SK-N-SH (cell line): ENCODE measurements around the gene NELFE.

Experiments
- CTCF ChIP-seq: fragments of 200-600 bp; sonication (generic); IDR thresholded peaks from 2 replicates; pipeline ENCODE4 v1.6.1; 2017; ENCODE audit warnings: antibody characterized with exemption, mild to moderate bottlenecking, moderate library complexity
- EZH2phosphoT487 ChIP-seq: fragments of 200-600 bp; sonication (generic); IDR thresholded peaks from 2 replicates; pipeline ENCODE4 v1.6.1; 2017; ENCODE audit warnings: low read depth, mixed run types, mild to moderate bottlenecking, antibody characterized with exemption, moderate library complexity, borderline replicate concordance
- POLR2AphosphoS5 ChIP-seq: IDR thresholded peaks from 2 replicates; pipeline ENCODE4 v1.6.1; 2012; ENCODE audit warnings: low read depth, low read length
- RAD21 ChIP-seq: IDR thresholded peaks from 2 replicates; pipeline ENCODE4 v1.6.1; 2012; ENCODE audit warnings: mild to moderate bottlenecking, low read length
- SIN3A ChIP-seq: IDR thresholded peaks from 2 replicates; pipeline ENCODE4 v1.6.1; 2012; ENCODE audit warnings: low read depth, mild to moderate bottlenecking, low read length, moderate library complexity, borderline replicate concordance
- TAF1 ChIP-seq: IDR thresholded peaks from 2 replicates; pipeline ENCODE4 v1.6.1; 2012; ENCODE audit warnings: low read depth, mild to moderate bottlenecking, low read length, moderate library complexity, borderline replicate concordance
- TF ChIP-seq, protein P1 (sequence below): fragments of 150-350 bp; IDR thresholded peaks from 2 replicates; pipeline ENCODE4 v1.6.1; 2017; ENCODE audit warnings: antibody characterized with exemption, low read length, low read depth, borderline replicate concordance

- no peak for TF ChIP-seq RAD21
- no peak for TF ChIP-seq TAF1
- TF ChIP-seq CTCF: no peak
- TF ChIP-seq, protein P1, sequence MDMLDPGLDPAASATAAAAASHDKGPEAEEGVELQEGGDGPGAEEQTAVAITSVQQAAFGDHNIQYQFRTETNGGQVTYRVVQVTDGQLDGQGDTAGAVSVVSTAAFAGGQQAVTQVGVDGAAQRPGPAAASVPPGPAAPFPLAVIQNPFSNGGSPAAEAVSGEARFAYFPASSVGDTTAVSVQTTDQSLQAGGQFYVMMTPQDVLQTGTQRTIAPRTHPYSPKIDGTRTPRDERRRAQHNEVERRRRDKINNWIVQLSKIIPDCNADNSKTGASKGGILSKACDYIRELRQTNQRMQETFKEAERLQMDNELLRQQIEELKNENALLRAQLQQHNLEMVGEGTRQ: no peak
- TF ChIP-seq EZH2phosphoT487: no peak
- TF ChIP-seq SIN3A: no peak
- no peak for TF ChIP-seq POLR2AphosphoS5
Observed at GRCh38 chr6:31952890-31953289, 5.9 kb downstream of the NELFE start.
